H9 (cell line): Measurements from ENCODE around the gene ASCL1. TPM values are rescaled to one million over a fixed set of nuclear protein-coding genes. Genes with fewer than 3 reads are reported as not detected.

Experiments used
- DNase-seq: peaks from one replicate; pipeline ENCODE4 v3.0.0-alpha.2; 2017
- H2AFZ ChIP-seq: one replicate; pipeline ENCODE4 v1.6.1; 2013; ENCODE audit warnings: mild to moderate bottlenecking, low read length, control low read depth, moderate library complexity
- H2AK5ac ChIP-seq: 2 replicates; pipeline ENCODE4 v1.6.1; 2013; ENCODE audit warnings: low read length, control low read depth, mixed read lengths; ENCODE audit not compliant: insufficient read length
- H2BK120ac ChIP-seq: one replicate; pipeline ENCODE4 v1.6.1; 2013; ENCODE audit warnings: low read depth, mild to moderate bottlenecking, low read length, control low read depth, inconsistent platforms; ENCODE audit not compliant: poor library complexity, severe bottlenecking
- H2BK12ac ChIP-seq: 2 replicates; pipeline ENCODE4 v1.6.1; 2013; ENCODE audit warnings: low read length, control low read depth, mixed read lengths, low read depth; ENCODE audit not compliant: insufficient read length
- H2BK15ac ChIP-seq: 2 replicates; pipeline ENCODE4 v1.6.1; 2013; ENCODE audit warnings: low read depth, low read length, control low read depth
- H2BK20ac ChIP-seq: one replicate; pipeline ENCODE4 v1.6.1; 2013; ENCODE audit warnings: low read depth, mild to moderate bottlenecking, low read length, control low read depth, inconsistent platforms; ENCODE audit not compliant: poor library complexity, severe bottlenecking
- H2BK5ac ChIP-seq: 2 replicates; pipeline ENCODE4 v1.6.1; 2013; ENCODE audit warnings: low read length, control low read depth, mixed read lengths; ENCODE audit not compliant: insufficient read length
- H3K14ac ChIP-seq: 2 replicates; pipeline ENCODE4 v1.6.1; 2013; ENCODE audit warnings: low read length, control low read depth; ENCODE audit not compliant: insufficient read depth
- H3K18ac ChIP-seq: 2 replicates; pipeline ENCODE4 v1.6.1; 2013; ENCODE audit warnings: low read depth, mild to moderate bottlenecking, mixed read lengths, low read length, control low read depth; ENCODE audit not compliant: insufficient read length
- H3K23ac ChIP-seq: 2 replicates; pipeline ENCODE4 v1.6.1; 2013; ENCODE audit warnings: low read length, control low read depth, mixed read lengths, low read depth; ENCODE audit not compliant: insufficient read length
- H3K23me2 ChIP-seq: 2 replicates; pipeline ENCODE4 v1.6.1; 2013; ENCODE audit warnings: low read depth, mild to moderate bottlenecking, mixed read lengths, low read length, control low read depth; ENCODE audit not compliant: insufficient read length, poor library complexity, severe bottlenecking
- H3K27ac ChIP-seq: 2 replicates; pipeline ENCODE4 v1.5.1; 2013; ENCODE audit warnings: low read length, control low read depth, mixed read lengths, low read depth; ENCODE audit not compliant: insufficient read length
- H3K27me3 ChIP-seq: 2 replicates; pipeline ENCODE4 v1.6.1; 2013; ENCODE audit warnings: low read length, control low read depth, inconsistent platforms; ENCODE audit not compliant: insufficient read depth
- H3K4ac ChIP-seq: 2 replicates; pipeline ENCODE4 v1.6.1; 2013; ENCODE audit warnings: low read depth, mild to moderate bottlenecking, control low read depth, inconsistent platforms, low read length, moderate library complexity
- H3K4me1 ChIP-seq: 2 replicates; pipeline ENCODE4 v1.6.1; 2013; ENCODE audit warnings: low read length, control low read depth, inconsistent platforms; ENCODE audit not compliant: insufficient read depth
- H3K4me2 ChIP-seq: 2 replicates; pipeline ENCODE4 v1.6.1; 2013; ENCODE audit warnings: low read length, control low read depth, mixed read lengths; ENCODE audit not compliant: insufficient read length, insufficient read depth
- H3K56ac ChIP-seq: 2 replicates; pipeline ENCODE4 v1.6.1; 2013; ENCODE audit warnings: low read depth, mild to moderate bottlenecking, mixed read lengths, low read length, control low read depth; ENCODE audit not compliant: insufficient read length
- H3K79me1 ChIP-seq: 2 replicates; pipeline ENCODE4 v1.6.1; 2013; ENCODE audit warnings: low read depth, mild to moderate bottlenecking, moderate library complexity, low read length, control low read depth, inconsistent platforms; ENCODE audit not compliant: insufficient read depth, poor library complexity, severe bottlenecking
- H3K79me2 ChIP-seq: 2 replicates; pipeline ENCODE4 v1.6.1; 2013; ENCODE audit warnings: low read length, control low read depth, inconsistent platforms; ENCODE audit not compliant: insufficient read depth
- H3K9ac ChIP-seq: 2 replicates; pipeline ENCODE4 v1.6.1; 2013; ENCODE audit warnings: low read length, control low read depth, mixed read lengths; ENCODE audit not compliant: insufficient read length; ENCODE audit errors: extremely low read depth
- H3K9me3 ChIP-seq: one replicate; pipeline ENCODE4 v1.6.1; 2013; ENCODE audit warnings: low read depth, low read length, inconsistent platforms; ENCODE audit not compliant: control insufficient read depth
- H3T11ph ChIP-seq: one replicate; pipeline ENCODE4 v1.6.1; 2013; ENCODE audit warnings: mild to moderate bottlenecking, low read length, control low read depth, inconsistent platforms
- H4K20me1 ChIP-seq: one replicate; pipeline ENCODE4 v1.6.1; 2013; ENCODE audit not compliant: control insufficient read depth, insufficient read length, insufficient read depth
- H4K5ac ChIP-seq: 2 replicates; pipeline ENCODE4 v1.6.1; 2013; ENCODE audit warnings: low read depth, mild to moderate bottlenecking, mixed read lengths, low read length, control low read depth; ENCODE audit not compliant: insufficient read length
- H4K8ac ChIP-seq: replicated peaks from 2 replicates; pipeline ENCODE4 v1.6.1; 2013; ENCODE audit warnings: low read length, control low read depth, mixed read lengths, low read depth; ENCODE audit not compliant: insufficient read length
- H4K91ac ChIP-seq: 2 replicates; pipeline ENCODE4 v1.6.1; 2013; ENCODE audit warnings: low read depth, mild to moderate bottlenecking, moderate library complexity, mixed read lengths, low read length, control low read depth; ENCODE audit not compliant: insufficient read length
- H3K27ac Mint-ChIP-seq, 3 experiments: 2 replicates in 2 of 3; 3 replicates in 1 of 3; pipeline ENCODE4 v1.8.0; 2020 to 2021; ENCODE audit warnings: mixed read lengths in 3 of 3, mild to moderate bottlenecking in 1 of 3, moderate library complexity in 1 of 3
- H3K27me3 Mint-ChIP-seq: 2 replicates; pipeline ENCODE4 v1.8.0; 2021; ENCODE audit warnings: low read depth, mild to moderate bottlenecking, moderate library complexity, mixed read lengths
- H3K36me3 Mint-ChIP-seq, 3 experiments: 2 replicates in 2 of 3; 3 replicates in 1 of 3; pipeline ENCODE4 v1.8.0; 2020 to 2021; ENCODE audit warnings: low read depth in 3 of 3, mixed read lengths in 3 of 3; ENCODE audit not compliant: insufficient read depth in 1 of 3
- H3K4me1 Mint-ChIP-seq, 2 experiments: 2 replicates each; pipeline ENCODE4 v1.8.0; 2020; ENCODE audit warnings: mixed read lengths in 2 of 2
- H3K4me3 Mint-ChIP-seq, 2 experiments: 2 replicates in 1 of 2; 3 replicates in 1 of 2; pipeline ENCODE4 v1.8.0; 2020 to 2021; ENCODE audit warnings: mild to moderate bottlenecking in 2 of 2, mixed read lengths in 2 of 2, moderate library complexity in 1 of 2
- H3K9me3 Mint-ChIP-seq, 2 experiments: 2 replicates in 1 of 2; 3 replicates in 1 of 2; pipeline ENCODE4 v1.8.0; 2020; ENCODE audit warnings: mild to moderate bottlenecking in 2 of 2, mixed read lengths in 2 of 2, moderate library complexity in 1 of 2
- CTCF ChIP-seq: fragments of 200-600 bp; sonication (generic); conservative IDR thresholded peaks from 3 replicates; pipeline ENCODE4 v1.8.0; 2021; ENCODE audit warnings: antibody characterized with exemption, mild to moderate bottlenecking
- WGBS: extraction: QIAGEN DNeasy Blood & Tissue Kit; methylation state at CpG from one replicate; pipeline ENCODE4 v1.1.7; 2013; ENCODE audit warnings: missing lambda C conversion rate, low lambda C conversion rate, mixed read lengths; ENCODE audit not compliant: insufficient read length; ENCODE audit errors: extremely low coverage; 5-methylcytosine and 5-hydroxymethylcytosine counted together
- total RNA-seq: library from RNA; stranded (reverse); gene quantifications from 2 replicates; pipeline ENCODE4 v1.2.1, GENCODE V29; 2021

Gene ASCL1
- total RNA-seq, 1 experiment from 2014 or later, result not detected

GRCh38 chr12:102990419-102990818 lies 32.9 kb downstream of the ASCL1 start:
- Histone ChIP-seq H3K79me1 (no peaks in the 10 kb centered on the region), H2BK120ac (no peak overlapping the region), H3K9me3 (no peaks in the 10 kb centered on the region), H3K56ac (no peak overlapping the region), H2BK12ac (no peak overlapping the region), H4K91ac (no peak overlapping the region), H2BK5ac (no peak overlapping the region), H3K4me1 (no peaks in the 10 kb centered on the region), H3K4me2 (no peak overlapping the region), H3K9ac (no peak overlapping the region), H3K23ac (no peak overlapping the region), H2BK15ac (no peak overlapping the region), H4K5ac (no peak overlapping the region), H2AK5ac (no peak overlapping the region), H3K18ac (no peak overlapping the region), H3K14ac (no peak overlapping the region), H4K20me1 (no peaks in the 10 kb centered on the region), H3K27ac (no peak overlapping the region), H2BK20ac (no peak overlapping the region), H4K8ac (no peak overlapping the region), H3K79me2 (no peaks in the 10 kb centered on the region), H3K4ac (no peak overlapping the region), H3K23me2 (no peaks in the 10 kb centered on the region), H3K27me3 (no peaks in the 10 kb centered on the region), H2AFZ (no peak overlapping the region), H3T11ph (no peak overlapping the region)
- H3K36me3 Mint-ChIP-seq, result no peaks in the 10 kb centered on the region
- H3K4me1 Mint-ChIP-seq, result no peaks in the 10 kb centered on the region
- no peak overlapping the region for H3K27ac Mint-ChIP-seq
- no peak overlapping the region for H3K4me3 Mint-ChIP-seq
- H3K9me3 Mint-ChIP-seq, result no peaks in the 10 kb centered on the region
- TF ChIP-seq CTCF, result peak; percentile 41; the same call in 2 of the 3 replicates
- no CpG with 5 or more reads among the region's 2 CpGs for WGBS
- H3K27me3 Mint-ChIP-seq, result peaks cover 2% of the 10 kb centered on the region; the same call in 1 of the 2 replicates
- DNase-seq, result peak; percentile 46
